ENCODE data around the gene PDZD4.

PDZD4 gene

DNA sequence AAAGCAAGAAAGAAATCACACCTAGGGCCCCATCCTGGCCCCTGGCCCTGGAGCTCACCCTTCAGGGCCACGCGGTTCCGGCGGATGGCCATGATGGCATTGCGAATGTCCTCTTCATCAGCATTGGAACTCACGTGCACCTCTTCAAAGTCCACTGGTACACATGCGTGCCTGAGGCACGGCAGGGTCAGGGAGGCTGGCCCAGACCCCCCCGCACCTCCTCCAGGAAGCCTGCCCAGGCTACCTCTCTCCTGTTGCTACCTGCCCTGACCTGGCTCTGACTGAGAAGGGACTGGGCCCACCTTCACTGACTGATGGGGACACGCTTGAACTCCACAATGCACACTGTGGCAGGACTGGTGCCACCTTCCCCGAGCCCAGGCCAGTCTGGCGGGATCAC lies 40.7 kb downstream of the PDZD4 start:
- Histone ChIP-seq H3K4me3 (ENCODE audit: low read length) (no peak overlapping the region), H3K9me2 (replicated peaks; ENCODE audit: insufficient read depth, low read length) (no peaks in the 10 kb centered on the region), H3K4me2 (ENCODE audit: low read depth, low read length) (no peak overlapping the region), H3K27ac (ENCODE audit: low read length) (no peak overlapping the region), H3K27me3 (replicated peaks; ENCODE audit: insufficient read depth, low read length) (no peaks in the 10 kb centered on the region), H3K9ac (ENCODE audit: low read length) (no peak overlapping the region), H3K36me3 (replicated peaks; ENCODE audit: insufficient read depth, low read length) (no peaks in the 10 kb centered on the region), H2AFZ (ENCODE audit: low read length) (no peak overlapping the region), H3F3A (ENCODE audit: insufficient read depth, low read length) (no peaks in the 10 kb centered on the region), H4K20me1 (ENCODE audit: insufficient read depth, low read length) (no peaks in the 10 kb centered on the region), H3K9me3 (replicated peaks; ENCODE audit: insufficient read depth, low read length) (no peaks in the 10 kb centered on the region), H3K79me2 (ENCODE audit: low read length) (peaks cover 33% of the 10 kb centered on the region), H3K4me1 (ENCODE audit: low read length) (0 out of 2 replicates have a peak, but pooled peaks cover 6% of the 10 kb centered on the region)
- DNase-seq = no peak
- no peak for TF ChIP-seq EZH2 (optimal IDR thresholded peaks at IDR 0.05; ENCODE audit: low read depth, low read length)
- no peak for TF ChIP-seq EZH2phosphoT487 (IDR thresholded peaks at IDR 0.05; ENCODE audit: low read length)
- TF ChIP-seq, protein P1, sequence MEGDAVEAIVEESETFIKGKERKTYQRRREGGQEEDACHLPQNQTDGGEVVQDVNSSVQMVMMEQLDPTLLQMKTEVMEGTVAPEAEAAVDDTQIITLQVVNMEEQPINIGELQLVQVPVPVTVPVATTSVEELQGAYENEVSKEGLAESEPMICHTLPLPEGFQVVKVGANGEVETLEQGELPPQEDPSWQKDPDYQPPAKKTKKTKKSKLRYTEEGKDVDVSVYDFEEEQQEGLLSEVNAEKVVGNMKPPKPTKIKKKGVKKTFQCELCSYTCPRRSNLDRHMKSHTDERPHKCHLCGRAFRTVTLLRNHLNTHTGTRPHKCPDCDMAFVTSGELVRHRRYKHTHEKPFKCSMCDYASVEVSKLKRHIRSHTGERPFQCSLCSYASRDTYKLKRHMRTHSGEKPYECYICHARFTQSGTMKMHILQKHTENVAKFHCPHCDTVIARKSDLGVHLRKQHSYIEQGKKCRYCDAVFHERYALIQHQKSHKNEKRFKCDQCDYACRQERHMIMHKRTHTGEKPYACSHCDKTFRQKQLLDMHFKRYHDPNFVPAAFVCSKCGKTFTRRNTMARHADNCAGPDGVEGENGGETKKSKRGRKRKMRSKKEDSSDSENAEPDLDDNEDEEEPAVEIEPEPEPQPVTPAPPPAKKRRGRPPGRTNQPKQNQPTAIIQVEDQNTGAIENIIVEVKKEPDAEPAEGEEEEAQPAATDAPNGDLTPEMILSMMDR (IDR thresholded peaks at IDR 0.05; ENCODE audit: low read length) = no peak

DNA sequence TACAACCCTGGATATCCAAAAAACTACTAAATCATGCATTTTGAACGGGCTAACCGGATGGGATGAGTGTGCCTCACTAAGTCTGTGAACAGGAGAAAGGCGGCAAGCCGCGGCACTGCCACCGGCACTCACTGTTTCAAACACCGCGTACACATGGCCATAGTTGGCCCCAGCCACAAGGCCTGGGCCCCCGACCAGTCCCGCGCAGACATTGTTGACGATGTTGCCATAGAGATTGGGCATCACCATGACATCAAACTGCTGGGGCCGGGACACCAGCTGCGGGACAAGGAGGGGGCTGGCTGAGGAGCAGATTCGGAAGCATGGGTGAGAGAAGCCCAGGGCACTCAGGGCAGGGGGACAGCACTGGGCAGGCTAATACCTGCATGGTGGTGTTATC lies 43.7 kb downstream of the PDZD4 start:
- Histone ChIP-seq H3K36me3 (replicated peaks; ENCODE audit: insufficient read depth, low read length) (no peaks in the 10 kb centered on the region), H3K9me3 (replicated peaks; ENCODE audit: insufficient read depth, low read length) (no peaks in the 10 kb centered on the region), H3F3A (ENCODE audit: insufficient read depth, low read length) (no peaks in the 10 kb centered on the region), H3K9ac (ENCODE audit: low read length) (no peak overlapping the region), H3K4me3 (ENCODE audit: low read length) (no peak overlapping the region), H3K4me2 (ENCODE audit: low read depth, low read length) (no peak overlapping the region), H3K9me2 (replicated peaks; ENCODE audit: insufficient read depth, low read length) (no peaks in the 10 kb centered on the region), H3K27ac (ENCODE audit: low read length) (no peak overlapping the region), H2AFZ (ENCODE audit: low read length) (no peak overlapping the region), H3K27me3 (replicated peaks; ENCODE audit: insufficient read depth, low read length) (no peaks in the 10 kb centered on the region), H4K20me1 (ENCODE audit: insufficient read depth, low read length) (no peaks in the 10 kb centered on the region), H3K4me1 (ENCODE audit: low read length) (no peaks in the 10 kb centered on the region), H3K79me2 (ENCODE audit: low read length) (peaks cover 8% of the 10 kb centered on the region)
- TF ChIP-seq, protein P1 (IDR thresholded peaks at IDR 0.05; ENCODE audit: low read length) = no peak
- TF ChIP-seq EZH2 (optimal IDR thresholded peaks at IDR 0.05; ENCODE audit: low read depth, low read length) = no peak
- TF ChIP-seq EZH2phosphoT487 (IDR thresholded peaks at IDR 0.05; ENCODE audit: low read length) = no peak
- no peak for DNase-seq

DNA sequence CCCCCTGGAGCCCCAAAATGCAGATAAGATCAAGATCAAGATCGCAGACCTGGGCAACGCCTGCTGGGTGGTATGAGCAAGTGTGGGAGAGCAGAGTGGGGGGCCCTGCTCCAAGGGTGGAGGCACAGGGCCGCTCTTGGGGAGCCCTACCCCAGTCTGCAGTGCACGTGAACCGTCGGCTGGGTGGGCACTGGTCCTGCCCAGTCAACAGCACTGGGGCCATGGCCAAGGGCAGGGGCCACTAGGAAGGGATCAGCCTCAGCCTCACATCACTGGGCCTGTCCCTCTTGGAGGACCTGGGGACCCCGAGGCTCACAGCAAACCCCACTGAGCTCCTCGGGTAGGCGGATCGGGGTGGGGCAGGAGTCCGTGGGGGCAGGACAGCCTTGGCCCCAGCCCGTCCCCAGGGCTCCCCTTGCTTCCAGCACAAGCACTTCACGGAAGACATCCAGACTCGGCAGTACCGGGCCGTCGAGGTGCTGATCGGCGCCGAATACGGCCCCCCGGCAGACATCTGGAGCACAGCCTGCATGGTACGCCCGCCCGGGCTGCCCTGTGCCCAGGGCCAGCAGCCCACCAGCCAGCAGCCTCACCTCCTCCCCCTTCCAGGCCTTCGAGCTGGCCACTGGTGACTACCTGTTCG lies 45.9 kb downstream of the PDZD4 start:
- H3F3A ChIP-seq (ENCODE audit: insufficient read depth, low read length) = no peaks in the 10 kb centered on the region
- H3K9ac ChIP-seq (ENCODE audit: low read length) = no peak overlapping the region
- H3K4me3 ChIP-seq (ENCODE audit: low read length) = no peak overlapping the region
- H2AFZ ChIP-seq (ENCODE audit: low read length) = no peak overlapping the region
- no peak for DNase-seq
- H3K27me3 ChIP-seq (replicated peaks; ENCODE audit: insufficient read depth, low read length) = 0 out of 2 replicates have a peak, but pooled peaks cover 3% of the 10 kb centered on the region
- TF ChIP-seq, protein P1 (IDR thresholded peaks at IDR 0.05; ENCODE audit: low read length) = no peak
- TF ChIP-seq EZH2 (optimal IDR thresholded peaks at IDR 0.05; ENCODE audit: low read depth, low read length) (no peak), EZH2phosphoT487 (IDR thresholded peaks at IDR 0.05; ENCODE audit: low read length) (no peak)
- no peaks in the 10 kb centered on the region for H3K79me2 ChIP-seq (ENCODE audit: low read length)
- no peaks in the 10 kb centered on the region for H3K36me3 ChIP-seq (replicated peaks; ENCODE audit: insufficient read depth, low read length)
- H3K9me2 ChIP-seq (replicated peaks; ENCODE audit: insufficient read depth, low read length) = no peaks in the 10 kb centered on the region
- H3K4me2 ChIP-seq (ENCODE audit: low read depth, low read length) = no peak overlapping the region
- no peaks in the 10 kb centered on the region for H3K9me3 ChIP-seq (replicated peaks; ENCODE audit: insufficient read depth, low read length)
- no peak overlapping the region for H3K27ac ChIP-seq (ENCODE audit: low read length)
- no peaks in the 10 kb centered on the region for H4K20me1 ChIP-seq (ENCODE audit: insufficient read depth, low read length)
- H3K4me1 ChIP-seq (ENCODE audit: low read length) = no peaks in the 10 kb centered on the region
